Lung (tissue), 12 donors: ENCODE measurements around the gene CASK. TPM values are rescaled to one million over a fixed set of nuclear protein-coding genes. Genes with fewer than 3 reads are reported as not detected.
A peak's percentile ranks its signal among the peaks of the same experiment; 100 is the strongest.
"Not testable (repeated sequence)": the region's sequence is repeated elsewhere in the genome, so short reads cannot be mapped to it uniquely, and the experiment has no call there.

ENCODE experiments used
- ATAC-seq: fragments of 200-7000 bp; cut with Tn5 transposase; one replicate; pipeline ENCODE4 v1.9.1; 2020; ENCODE audit warnings: moderate number of reproducible peaks; ENCODE audit not compliant: insufficient read depth, low FRiP score
- DNase-seq, 3 donors: peaks; one replicate each; pipeline ENCODE4 v3.0.0-alpha.2; 2013 to 2017
- H3K27ac ChIP-seq, 2 donors: one replicate each; pipeline ENCODE4 v1.5.1; 2013; ENCODE audit warnings: mild to moderate bottlenecking in 2 of 2, moderate library complexity in 2 of 2, control low read depth in 1 of 2, inconsistent platforms in 1 of 2, low read depth in 1 of 2, low read length in 1 of 2
- H3K27me3 ChIP-seq, 3 donors: one replicate each; pipeline ENCODE4 v1.5.1; 2013; ENCODE audit warnings: low read length in 2 of 3; ENCODE audit not compliant: control insufficient read depth in 3 of 3, insufficient read depth in 3 of 3
- H3K36me3 ChIP-seq, 4 donors: one replicate each; pipeline ENCODE4 v1.5.1; 2013; ENCODE audit warnings: low read length in 4 of 4, mild to moderate bottlenecking in 1 of 4, moderate library complexity in 1 of 4; ENCODE audit not compliant: control insufficient read depth in 4 of 4, insufficient read depth in 4 of 4
- H3K4me1 ChIP-seq, 5 donors: one replicate each; pipeline ENCODE4 v1.5.1; 2013; ENCODE audit warnings: low read length in 5 of 5, mild to moderate bottlenecking in 2 of 5, moderate library complexity in 1 of 5; ENCODE audit not compliant: control insufficient read depth in 5 of 5, insufficient read depth in 5 of 5
- H3K4me3 ChIP-seq: one replicate; pipeline ENCODE4 v1.5.1; 2013; ENCODE audit warnings: mild to moderate bottlenecking, control low read depth, moderate library complexity
- H3K9ac ChIP-seq, 2 donors: one replicate each; pipeline ENCODE4 v1.5.1; 2013; ENCODE audit warnings: low read length in 2 of 2, control low read depth in 1 of 2; ENCODE audit not compliant: insufficient read depth in 1 of 2
- H3K9me3 ChIP-seq, 4 donors: one replicate each; pipeline ENCODE4 v1.5.1; 2013; ENCODE audit warnings: low read length in 3 of 4, mild to moderate bottlenecking in 1 of 4, moderate library complexity in 1 of 4; ENCODE audit not compliant: control insufficient read depth in 4 of 4, insufficient read depth in 3 of 4
- CTCF ChIP-seq: IDR thresholded peaks from 2 replicates; pipeline ENCODE4 v1.5.1; 2012; ENCODE audit warnings: mild to moderate bottlenecking; ENCODE audit errors: control extremely low read depth, extremely low read depth
- WGBS, 2 donors: extraction: QIAGEN DNeasy Blood & Tissue Kit; methylation state at CpG; one replicate each; pipeline ENCODE4 v1.1.7; 2013; 5-methylcytosine and 5-hydroxymethylcytosine counted together
- polyA plus RNA-seq, 2 donors: library from polyadenylated mRNA; stranded (reverse); fragments of 200-250 nt; gene quantifications; one replicate each; pipeline ENCODE4 v1.2.1, GENCODE V29; 2013
- total RNA-seq, 2 donors: library from RNA; depleted of rRNA in 1 of 2; stranded (reverse); fragments of >200 nt in 1 of 2; gene quantifications; one replicate each; pipeline ENCODE4 v1.2.1, GENCODE V29; 2014 to 2021
- donor health status: control.
- donor health status: control.
- donor health status: Bipolar disorder and iron deficiency.
- donor health status: healthy.
- donor health status: DM: yes; HTN: yes; CAD: no.

Gene CASK
- total and polyA plus RNA-seq, 4 donors = 8.2 to 68.1 (median 30.6) TPM

- 44 to 50% methylated on average over 3 of the region's 3 CpGs for WGBS, 2 donors
- no peak for TF ChIP-seq CTCF
- DNase-seq (peak in 2 of 3 donors; percentile 24 to 46), ATAC-seq (no peak)
- H3K9ac ChIP-seq = no peak overlapping the region
- H3K4me1 ChIP-seq = no peaks in the 10 kb centered on the region
- H3K27me3 ChIP-seq = peaks cover 0 to 30% (median 2%) of the 10 kb centered on the region in 3 donors
- no peaks in the 10 kb centered on the region for H3K36me3 ChIP-seq
- no peaks in the 10 kb centered on the region for H3K9me3 ChIP-seq
- H3K27ac ChIP-seq = no peak overlapping the region
- H3K4me3 ChIP-seq = no peak overlapping the region
Measured at GRCh38 chrX:41684138-41684537, 239.2 kb downstream of the CASK start.

- DNase-seq = peak; percentile 36 to 74 (median 66)
- no peak overlapping the region for H3K4me3 ChIP-seq
- no peaks in the 10 kb centered on the region for H3K9me3 ChIP-seq
- WGBS, 2 donors = 69 to 87% methylated on average over 6 of the region's 6 CpGs
- H3K9ac ChIP-seq = no peak overlapping the region
- peaks cover 0 to 31% (median 10%) of the 10 kb centered on the region in 3 donors for H3K27me3 ChIP-seq
- peaks cover 0 to 3% (median 0%) of the 10 kb centered on the region in 5 donors for H3K4me1 ChIP-seq
- no peak for TF ChIP-seq CTCF
- H3K36me3 ChIP-seq = no peaks in the 10 kb centered on the region
- H3K27ac ChIP-seq = no peak overlapping the region
- ATAC-seq = no peak
Measured at GRCh38 chrX:41677183-41678060, 245.9 kb downstream of the CASK start.

GRCh38 chrX:41676361-41676760 is 247.0 kb downstream of the CASK start:
- H3K9ac ChIP-seq, H3K9me3 ChIP-seq, H3K36me3 ChIP-seq, H3K27ac ChIP-seq, ATAC-seq, DNase-seq, H3K4me3 ChIP-seq, H3K4me1 ChIP-seq: not testable (repeated sequence)
- peaks cover 0 to 32% (median 10%) of the 10 kb centered on the region in 3 donors for H3K27me3 ChIP-seq
- WGBS, 2 donors = 90 to 93% methylated on average over 15 of the region's 15 CpGs

GRCh38 chrX:41672643-41673042 is 250.7 kb downstream of the CASK start:
- DNase-seq (no peak), ATAC-seq (no peak)
- Histone ChIP-seq H3K4me1 (peaks cover 0 to 3% (median 0%) of the 10 kb centered on the region in 5 donors), H3K36me3 (no peaks in the 10 kb centered on the region), H3K27me3 (peaks cover 0 to 41% (median 13%) of the 10 kb centered on the region in 3 donors), H3K27ac (no peak overlapping the region), H3K9ac (no peak overlapping the region), H3K4me3 (no peak overlapping the region), H3K9me3 (no peaks in the 10 kb centered on the region)
- no peak for TF ChIP-seq CTCF
- 70 to 100% methylated on average over 1 of the region's 1 CpG for WGBS, 2 donors
